Stimulated activated CD8-positive, alpha-beta memory T cell treated with anti-CD3 and anti-CD28 coated beads, Interleukin-12 subunit alpha, Interleukin-12 subunit beta, amount 100 ng/mL, for 1 hour (primary cell): Measurements from ENCODE around the gene CTBP1.
"Not testable (repeated sequence)": the region's sequence is repeated elsewhere in the genome, so short reads cannot be mapped to it uniquely, and the experiment has no call there.

ENCODE experiments used
- DNase-seq: peaks from one replicate; pipeline ENCODE4 v3.0.0-alpha.2; 2020; ENCODE audit warnings: low read depth

CTBP1 gene

GRCh38 chr4:1237981-1238675 lies 10.8 kb downstream of the CTBP1 start:
- DNase-seq, result no peak

- DNase-seq, result not testable (repeated sequence)
These were observed 11.7 kb downstream of the CTBP1 start for GRCh38 chr4:1237261-1237660.

GRCh38 chr4:1236836-1237235 lies 12.1 kb downstream of the CTBP1 start:
- not testable (repeated sequence) for DNase-seq

- no peak for DNase-seq
These were observed 12.8 kb downstream of the CTBP1 start for GRCh38 chr4:1236103-1236641.

GRCh38 chr4:1235381-1236102 lies 13.4 kb downstream of the CTBP1 start:
- no peak for DNase-seq

- DNase-seq, result no peak
These were observed 14.1 kb downstream of the CTBP1 start for GRCh38 chr4:1234811-1235292.

GRCh38 chr4:1234309-1234695 lies 14.6 kb downstream of the CTBP1 start:
- no peak for DNase-seq

- no peak for DNase-seq
These were observed 15.2 kb downstream of the CTBP1 start for GRCh38 chr4:1233641-1234308.

GRCh38 chr4:1232661-1233621 lies 16.0 kb downstream of the CTBP1 start:
- no peak for DNase-seq

GRCh38 chr4:1231637-1232360 lies 17.1 kb downstream of the CTBP1 start:
- no peak for DNase-seq

- no peak for DNase-seq
These were observed 17.8 kb downstream of the CTBP1 start for GRCh38 chr4:1230971-1231636.

- no peak for DNase-seq
These were observed 18.6 kb downstream of the CTBP1 start for GRCh38 chr4:1230316-1230715.

- DNase-seq, result no peak
These were observed 19.6 kb downstream of the CTBP1 start for GRCh38 chr4:1229117-1229849.

GRCh38 chr4:1227816-1228215 lies 21.1 kb downstream of the CTBP1 start:
- DNase-seq, result no peak

- no peak for DNase-seq
These were observed 22.3 kb downstream of the CTBP1 start for GRCh38 chr4:1226598-1226997.

- no peak for DNase-seq
These were observed 22.8 kb downstream of the CTBP1 start for GRCh38 chr4:1226144-1226481.

- DNase-seq, result no peak
These were observed 23.4 kb downstream of the CTBP1 start for GRCh38 chr4:1225272-1226143.
